Measurements from ENCODE around the gene ATP5MC3. TPM values are rescaled to one million over a fixed set of nuclear protein-coding genes. Genes with fewer than 3 reads are reported as not detected.
"Not testable (repeated sequence)": the region's sequence is repeated elsewhere in the genome, so short reads cannot be mapped to it uniquely, and the experiment has no call there.

The ATP5MC3 gene
- 100 to 1,000 TPM; 149 to 204 (median 185) TPM for total RNA-seq
- long read RNA-seq, full-length matches to known transcripts = 112 of 117 reads
- long read RNA-seq, partial matches to known transcripts = 3 of 117 reads
- long read RNA-seq, other reads (novel, unspliced or antisense) = 2 of 117 reads

DNA sequence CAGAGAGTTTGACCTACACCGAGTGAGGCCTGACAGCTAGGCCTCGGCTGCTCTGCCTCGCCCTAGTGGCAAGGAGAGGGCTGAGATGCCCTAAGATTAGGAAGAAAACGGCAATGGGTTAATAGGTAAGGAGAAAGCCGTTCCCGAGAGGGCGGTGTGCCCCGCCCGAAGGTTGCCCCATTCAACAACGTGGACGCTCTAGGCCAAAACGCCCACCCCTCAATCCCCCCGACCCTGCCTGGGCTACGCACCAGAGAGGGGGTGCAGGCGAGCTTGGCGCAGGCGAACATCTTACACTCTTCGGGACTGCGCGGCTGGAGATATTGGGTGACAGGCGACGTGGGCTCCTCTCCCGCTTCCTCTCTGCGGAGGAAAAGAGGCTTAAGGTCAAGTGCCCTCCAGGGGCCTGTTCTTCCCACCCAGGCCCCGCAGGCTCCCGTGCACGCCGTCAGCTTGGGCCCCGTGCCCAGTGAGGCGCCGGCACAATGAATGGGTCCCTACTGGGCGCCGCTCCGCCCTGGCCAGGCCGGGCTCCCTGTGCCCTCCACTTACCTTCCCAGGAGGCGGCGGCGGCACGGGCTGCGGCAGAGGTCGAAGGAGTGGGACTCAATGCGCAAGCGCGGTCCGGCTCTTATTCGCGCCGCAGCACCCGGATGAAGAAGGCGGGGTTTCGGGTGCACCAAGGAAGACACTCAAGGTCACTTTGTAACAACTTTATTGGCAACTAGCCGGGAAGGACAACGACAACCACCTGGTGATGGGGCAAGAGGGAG, at the start of gene ATP5MC3:
ATP5MC3 (minus strand) TSS at position 607 of the 773 bp plus-strand sequence; CDS start at position 290, 317 bp downstream.
- H3K36me3 ChIP-seq = peaks cover 0 to 37% (median 10%) of the 10 kb centered on the region in 4 donors
- TF ChIP-seq POLR2A (IDR thresholded peaks at IDR 0.05) = peak; percentile 84
- TF ChIP-seq, protein P1, sequence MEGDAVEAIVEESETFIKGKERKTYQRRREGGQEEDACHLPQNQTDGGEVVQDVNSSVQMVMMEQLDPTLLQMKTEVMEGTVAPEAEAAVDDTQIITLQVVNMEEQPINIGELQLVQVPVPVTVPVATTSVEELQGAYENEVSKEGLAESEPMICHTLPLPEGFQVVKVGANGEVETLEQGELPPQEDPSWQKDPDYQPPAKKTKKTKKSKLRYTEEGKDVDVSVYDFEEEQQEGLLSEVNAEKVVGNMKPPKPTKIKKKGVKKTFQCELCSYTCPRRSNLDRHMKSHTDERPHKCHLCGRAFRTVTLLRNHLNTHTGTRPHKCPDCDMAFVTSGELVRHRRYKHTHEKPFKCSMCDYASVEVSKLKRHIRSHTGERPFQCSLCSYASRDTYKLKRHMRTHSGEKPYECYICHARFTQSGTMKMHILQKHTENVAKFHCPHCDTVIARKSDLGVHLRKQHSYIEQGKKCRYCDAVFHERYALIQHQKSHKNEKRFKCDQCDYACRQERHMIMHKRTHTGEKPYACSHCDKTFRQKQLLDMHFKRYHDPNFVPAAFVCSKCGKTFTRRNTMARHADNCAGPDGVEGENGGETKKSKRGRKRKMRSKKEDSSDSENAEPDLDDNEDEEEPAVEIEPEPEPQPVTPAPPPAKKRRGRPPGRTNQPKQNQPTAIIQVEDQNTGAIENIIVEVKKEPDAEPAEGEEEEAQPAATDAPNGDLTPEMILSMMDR (IDR thresholded peaks at IDR 0.05) = no peak
- H3K27ac ChIP-seq = peak within 1 kb of the TSS; percentile 82 to 88 (median 87)
- DNase-seq (peak; percentile 93 to 95 (median 95)), ATAC-seq (peak; percentile 94 to 96 (median 95))
- peaks cover 0 to 13% (median 3%) of the 10 kb centered on the region in 4 donors for H3K4me1 ChIP-seq
- under 1% methylated on average over 25 of the region's 53 CpGs for WGBS (ENCODE audit: insufficient coverage, low coverage, low lambda C conversion rate, missing lambda C conversion rate)
- H3K4me3 ChIP-seq = peak within 1 kb of the TSS; percentile 91 to 94 (median 93)
- intact Hi-C loops (cut with DNase I) = no loop called here
- no peaks in the 10 kb centered on the region for H3K27me3 ChIP-seq
- H3K9me3 ChIP-seq = no peaks in the 10 kb centered on the region

- H3K4me3 ChIP-seq; ATAC-seq; DNase-seq; H3K36me3 ChIP-seq; H3K27me3 ChIP-seq; H3K27ac ChIP-seq; H3K9me3 ChIP-seq; H3K4me1 ChIP-seq; intact Hi-C loops (cut with DNase I): not testable (repeated sequence)
- WGBS (ENCODE audit: insufficient coverage, low coverage, low lambda C conversion rate, missing lambda C conversion rate) = 0% methylated on average over 1 of the region's 4 CpGs
Observed at GRCh38 chr2:175228601-175229000, 47.1 kb upstream of the ATP5MC3 start.

GRCh38 chr2:175228179-175228578, 46.7 kb upstream of the ATP5MC3 start:
- Histone ChIP-seq H3K36me3 (no peaks in the 10 kb centered on the region), H3K27ac (no peak overlapping the region), H3K4me3 (no peak overlapping the region), H3K4me1 (no peaks in the 10 kb centered on the region), H3K9me3 (no peaks in the 10 kb centered on the region), H3K27me3 (no peaks in the 10 kb centered on the region)
- DNase-seq (no peak), ATAC-seq (no peak)
- no peak for TF ChIP-seq POLR2A (IDR thresholded peaks at IDR 0.05)
- TF ChIP-seq, protein P1 (IDR thresholded peaks at IDR 0.05) = no peak
- intact Hi-C loops (cut with DNase I) = no loop called here

- H3K27ac ChIP-seq = no peak overlapping the region
- ATAC-seq (no peak), DNase-seq (no peak)
- H3K27me3 ChIP-seq = no peaks in the 10 kb centered on the region
- 86% methylated on average over 1 of the region's 1 CpG for WGBS (ENCODE audit: insufficient coverage, low coverage, low lambda C conversion rate, missing lambda C conversion rate)
- H3K9me3 ChIP-seq = no peaks in the 10 kb centered on the region
- no peak overlapping the region for H3K4me3 ChIP-seq
- H3K36me3 ChIP-seq = no peaks in the 10 kb centered on the region
- no peaks in the 10 kb centered on the region for H3K4me1 ChIP-seq
- intact Hi-C loops (cut with DNase I) = no loop called here
- TF ChIP-seq, protein P1 (IDR thresholded peaks at IDR 0.05) = no peak
- TF ChIP-seq POLR2A (IDR thresholded peaks at IDR 0.05) = no peak
Observed at GRCh38 chr2:175227393-175227792, 45.9 kb upstream of the ATP5MC3 start.

DNA sequence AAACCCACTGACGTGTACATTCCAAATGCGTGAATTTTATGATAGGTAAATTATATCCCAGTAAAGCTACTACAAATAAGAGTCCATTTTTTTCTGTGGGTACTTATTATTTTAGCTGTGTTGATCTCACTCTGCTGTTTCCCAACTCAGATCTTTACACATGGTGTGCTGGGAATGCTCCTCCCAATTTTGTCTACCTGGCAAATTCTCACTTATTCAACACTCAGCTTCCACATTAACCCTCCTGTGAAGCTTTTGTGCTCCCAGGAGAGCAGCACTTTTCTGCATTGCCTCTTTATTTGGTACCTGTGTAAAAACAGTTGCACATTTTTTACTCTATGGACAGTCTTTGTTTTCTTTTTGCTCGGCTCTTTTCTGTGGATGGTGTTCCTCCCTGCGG, 38.6 kb upstream of the ATP5MC3 start:
- ATAC-seq = no peak
- H3K9me3 ChIP-seq = no peaks in the 10 kb centered on the region
- WGBS (ENCODE audit: insufficient coverage, low coverage, low lambda C conversion rate, missing lambda C conversion rate) = 60% methylated on average over 4 of the region's 4 CpGs

More for the DNA sequence above, 38.6 kb upstream of the ATP5MC3 start:
- TF ChIP-seq, protein P1 (IDR thresholded peaks at IDR 0.05) = no peak
- TF ChIP-seq POLR2A (IDR thresholded peaks at IDR 0.05) = no peak
- intact Hi-C loops (cut with DNase I) = no loop called here
- Histone ChIP-seq H3K27me3 (no peaks in the 10 kb centered on the region), H3K4me3 (no peak overlapping the region), H3K27ac (no peak overlapping the region), H3K4me1 (no peaks in the 10 kb centered on the region), H3K36me3 (no peaks in the 10 kb centered on the region)
- no peak for DNase-seq

All from right lobe of liver (tissue), 6 donors.